ENCODE results near the gene PGM3.

Gene PGM3

GRCh38 chr6:83183082-83183828 lies 9.8 kb downstream of the PGM3 start:
- DNase-seq (ENCODE audit: low spot score), result no peak

GRCh38 chr6:83182114-83182513 lies 11.0 kb downstream of the PGM3 start:
- no peak for DNase-seq (ENCODE audit: low spot score)

DNA sequence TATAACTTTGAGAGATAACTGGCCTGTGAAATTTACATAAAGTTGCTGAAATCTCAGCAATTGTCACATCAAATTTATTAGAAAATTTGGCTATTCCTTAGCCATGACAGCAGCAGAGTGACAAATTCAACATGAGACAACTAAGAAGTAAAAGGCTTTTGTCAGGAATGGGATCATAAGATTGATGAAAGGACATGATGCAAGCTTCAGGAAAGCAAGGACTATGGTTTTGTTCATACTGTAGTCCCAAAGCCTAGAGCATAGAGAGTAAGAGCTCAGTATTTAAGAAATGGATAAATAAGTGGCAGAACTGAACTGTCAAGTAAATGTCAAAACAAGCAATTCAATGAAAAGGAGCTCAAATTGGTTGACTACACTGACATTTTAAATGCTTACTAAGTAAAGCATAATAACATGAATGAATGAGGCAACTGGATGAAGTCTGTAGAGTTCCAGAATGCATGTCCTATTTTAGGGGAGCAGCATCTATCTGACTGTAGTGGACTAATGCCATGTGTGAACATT lies 12.6 kb downstream of the PGM3 start:
- DNase-seq (ENCODE audit: low spot score), result no peak

DNA sequence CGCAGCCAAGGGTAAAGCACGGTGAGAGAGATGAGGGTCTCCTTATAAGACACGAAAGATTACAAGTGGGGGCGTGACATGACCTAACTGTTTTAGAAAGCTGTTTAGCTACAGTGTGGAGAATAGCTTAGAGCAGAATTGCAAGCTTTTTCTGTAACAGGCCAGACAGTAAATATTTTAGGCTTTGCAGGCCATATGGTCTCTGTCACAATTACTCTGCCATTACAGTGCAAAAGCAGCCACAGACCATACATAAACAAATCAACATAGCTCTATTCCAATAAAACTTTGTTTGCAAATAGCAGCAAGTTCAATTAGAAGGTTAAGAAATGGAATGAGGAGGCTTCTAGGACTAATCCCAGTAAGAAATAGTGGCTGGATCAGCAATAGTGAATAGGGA lies 16.8 kb downstream of the PGM3 start:
- DNase-seq (ENCODE audit: low spot score), result no peak

DNA sequence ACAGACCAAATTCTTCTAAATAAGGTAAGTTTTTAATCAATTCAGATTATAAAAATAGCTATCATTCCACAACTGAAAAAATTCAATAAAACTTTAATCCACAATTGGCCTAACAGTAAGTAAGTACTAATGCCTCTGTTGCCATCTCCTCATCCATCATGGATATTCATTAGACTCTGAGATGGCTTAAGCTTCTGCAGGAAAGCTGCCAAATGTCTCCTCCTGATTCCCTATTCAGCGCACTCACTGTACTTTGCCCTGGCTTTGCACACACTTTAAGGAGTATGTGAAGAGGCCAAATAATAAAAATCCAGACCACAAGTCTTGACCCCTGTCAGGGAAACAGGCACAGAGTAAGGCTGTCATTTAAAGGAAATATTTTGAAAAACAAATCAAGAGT lies 23.6 kb downstream of the PGM3 start:
- no peak for DNase-seq (ENCODE audit: low spot score)

- no peak for DNase-seq (ENCODE audit: low spot score)
Measured at GRCh38 chr6:83169106-83169505, 24.0 kb downstream of the PGM3 start.

- no peak for DNase-seq (ENCODE audit: low spot score)
Measured at GRCh38 chr6:83168556-83168955, 24.5 kb downstream of the PGM3 start.

- no peak for DNase-seq (ENCODE audit: low spot score)
Measured at GRCh38 chr6:83167726-83168278, 25.3 kb downstream of the PGM3 start.

DNA sequence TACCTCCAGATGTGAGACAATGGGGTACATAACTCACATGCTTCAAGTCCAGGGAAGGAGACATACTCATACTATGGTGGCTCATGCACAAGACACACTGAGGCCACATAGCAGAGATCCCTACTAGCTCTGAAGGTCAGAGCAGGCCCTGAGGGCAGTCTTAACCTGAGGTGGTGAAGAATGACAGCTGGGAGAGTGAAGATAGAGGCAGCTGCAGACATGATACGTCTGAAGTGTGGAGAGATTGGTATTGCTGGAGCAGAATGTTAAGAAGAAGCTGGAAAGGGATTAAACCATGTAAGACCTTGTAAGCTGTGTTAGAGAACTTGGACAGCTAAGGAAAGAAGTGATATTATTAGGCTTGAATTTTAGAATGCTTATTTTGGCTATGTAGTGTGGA lies 32.9 kb downstream of the PGM3 start:
- DNase-seq (ENCODE audit: low spot score), result no peak

DNA sequence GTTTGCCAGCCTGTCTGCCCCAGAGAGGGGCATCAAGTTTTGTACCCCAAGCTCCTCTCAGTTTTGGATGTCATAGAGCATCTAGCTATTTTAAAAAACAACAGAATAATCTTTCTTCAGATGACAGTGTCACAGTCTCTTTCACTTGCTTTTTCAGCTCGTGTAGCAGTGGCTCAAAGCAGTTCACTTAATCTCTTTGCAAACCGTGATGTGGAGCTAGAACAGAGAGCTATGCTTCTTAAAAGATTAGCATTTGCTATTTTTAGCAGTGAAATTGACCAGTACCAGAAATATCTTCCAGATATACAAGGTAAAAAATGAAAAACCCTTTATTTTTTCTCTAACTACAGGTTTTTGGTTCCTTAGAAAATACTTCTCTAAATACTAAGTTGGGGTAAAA lies 37.3 kb downstream of the PGM3 start:
- no peak for DNase-seq (ENCODE audit: low spot score)

GRCh38 chr6:83153883-83154521 lies 39.1 kb downstream of the PGM3 start:
- DNase-seq (ENCODE audit: low spot score), result no peak

DNA sequence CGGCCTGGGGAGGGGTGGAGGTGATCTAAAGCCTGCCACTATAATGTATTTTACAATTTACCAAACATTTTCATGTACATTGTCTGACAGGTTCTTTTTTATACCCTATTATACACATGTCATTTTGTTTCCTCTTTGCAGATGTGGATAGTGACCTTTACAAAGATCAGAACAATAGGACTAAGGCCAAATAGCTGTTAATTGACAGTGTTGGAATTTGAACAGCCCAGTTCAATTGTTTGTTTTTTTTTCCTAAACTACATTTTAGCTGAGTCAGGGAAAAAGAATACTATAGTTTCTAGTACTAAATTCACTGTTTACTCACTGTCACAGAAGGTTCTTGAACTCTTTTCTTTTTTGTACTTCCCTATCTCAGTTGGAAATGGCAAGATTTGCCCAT lies 40.2 kb downstream of the PGM3 start:
- DNase-seq (ENCODE audit: low spot score), result no peak

DNA sequence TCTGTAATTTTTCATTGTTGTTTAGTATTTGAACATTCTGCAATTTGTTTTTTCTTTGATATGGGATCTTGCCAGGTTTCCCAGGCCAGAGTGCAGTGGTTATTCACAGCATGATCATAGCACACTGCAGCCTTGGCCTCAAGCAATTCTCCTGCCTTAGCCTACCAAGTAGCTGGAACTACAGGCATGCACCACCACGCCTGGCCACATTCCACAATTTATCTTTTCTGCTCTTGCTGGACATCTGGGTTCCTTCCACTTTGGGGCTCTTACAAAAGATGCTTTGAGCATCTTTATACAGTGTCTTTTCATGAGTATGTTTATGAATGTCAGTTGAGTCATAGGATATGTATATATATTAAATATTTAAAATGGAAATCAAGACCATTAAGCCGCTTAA lies 42.0 kb downstream of the PGM3 start:
- DNase-seq (ENCODE audit: low spot score), result no peak

GRCh38 chr6:83138758-83139157 lies 54.3 kb downstream of the PGM3 start:
- no peak for DNase-seq (ENCODE audit: low spot score)

GRCh38 chr6:83138118-83138722 lies 54.8 kb downstream of the PGM3 start:
- no peak for DNase-seq (ENCODE audit: low spot score)

GRCh38 chr6:83132121-83132520 lies 60.9 kb downstream of the PGM3 start:
- no peak for DNase-seq (ENCODE audit: low spot score)

- DNase-seq (ENCODE audit: low spot score), result no peak
Measured at GRCh38 chr6:83127976-83128375, 65.1 kb downstream of the PGM3 start.

DNA sequence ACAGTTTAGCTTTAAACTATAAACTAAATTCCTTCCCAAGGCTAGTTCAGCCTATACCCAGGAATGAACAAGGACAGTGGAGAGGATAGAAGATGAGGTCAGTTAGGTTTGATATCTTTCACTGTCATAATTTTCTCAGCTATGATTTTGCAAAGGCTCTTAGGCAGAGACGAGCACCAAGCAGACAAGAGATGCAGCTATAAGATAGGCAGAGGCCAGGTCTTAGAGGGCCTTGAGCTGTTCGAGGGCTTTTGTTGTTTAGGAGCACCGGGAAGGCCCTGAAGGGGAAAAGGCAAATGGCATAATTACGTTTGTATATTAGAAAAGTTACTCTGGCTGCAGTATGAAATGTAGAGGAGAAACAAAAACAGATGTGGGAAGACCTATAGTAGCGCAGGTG lies 65.8 kb downstream of the PGM3 start:
- no peak for DNase-seq (ENCODE audit: low spot score)

DNA sequence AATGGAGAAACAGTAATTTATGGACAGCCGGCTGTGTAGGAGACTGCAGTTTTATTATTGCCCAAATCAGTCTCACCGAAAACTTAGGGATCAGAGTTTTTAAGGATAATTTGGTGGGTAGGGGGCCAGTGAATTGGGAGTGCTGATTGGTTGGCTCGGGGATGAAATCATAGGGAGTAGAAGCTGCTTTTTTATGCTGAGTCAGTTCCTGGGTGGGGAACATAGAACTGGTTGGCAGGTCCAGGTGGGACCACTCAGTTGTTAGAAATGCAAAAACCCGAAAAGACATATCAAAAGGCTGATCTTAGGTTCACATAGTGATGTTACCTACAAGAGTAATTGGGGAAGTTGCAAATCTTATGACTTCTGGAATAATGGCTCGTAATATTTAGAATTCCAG lies 66.3 kb downstream of the PGM3 start:
- no peak for DNase-seq (ENCODE audit: low spot score)

DNA sequence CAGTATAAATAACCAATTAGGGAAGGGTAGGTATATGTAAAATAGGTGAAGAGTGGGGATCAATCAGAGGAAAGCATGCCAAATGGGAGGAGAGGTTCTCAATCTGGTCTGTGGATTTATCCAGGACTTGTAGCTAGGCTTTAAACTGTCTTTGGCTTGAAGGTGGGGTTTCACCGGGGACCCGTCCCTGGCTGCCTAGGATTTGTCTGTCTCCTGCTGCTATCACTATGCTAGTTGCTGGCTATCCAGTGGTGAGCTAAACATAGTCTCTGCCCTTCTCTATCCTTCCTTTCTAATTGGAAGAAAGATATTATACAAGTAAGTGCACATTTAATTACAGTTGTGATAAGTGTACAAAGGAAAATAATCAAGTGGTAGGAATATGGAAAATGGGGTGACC lies 66.8 kb downstream of the PGM3 start:
- no peak for DNase-seq (ENCODE audit: low spot score)

- DNase-seq (ENCODE audit: low spot score), result no peak
Measured at GRCh38 chr6:83125425-83125824, 67.6 kb downstream of the PGM3 start.

GRCh38 chr6:83124553-83124952 lies 68.5 kb downstream of the PGM3 start:
- DNase-seq (ENCODE audit: low spot score), result no peak

GRCh38 chr6:83119742-83120300 lies 73.2 kb downstream of the PGM3 start:
- no peak for DNase-seq (ENCODE audit: low spot score)

Data from Ammon's horn (tissue), 1 donor.